ENCODE measurements around the gene PKNOX2.

The PKNOX2 gene

DNA sequence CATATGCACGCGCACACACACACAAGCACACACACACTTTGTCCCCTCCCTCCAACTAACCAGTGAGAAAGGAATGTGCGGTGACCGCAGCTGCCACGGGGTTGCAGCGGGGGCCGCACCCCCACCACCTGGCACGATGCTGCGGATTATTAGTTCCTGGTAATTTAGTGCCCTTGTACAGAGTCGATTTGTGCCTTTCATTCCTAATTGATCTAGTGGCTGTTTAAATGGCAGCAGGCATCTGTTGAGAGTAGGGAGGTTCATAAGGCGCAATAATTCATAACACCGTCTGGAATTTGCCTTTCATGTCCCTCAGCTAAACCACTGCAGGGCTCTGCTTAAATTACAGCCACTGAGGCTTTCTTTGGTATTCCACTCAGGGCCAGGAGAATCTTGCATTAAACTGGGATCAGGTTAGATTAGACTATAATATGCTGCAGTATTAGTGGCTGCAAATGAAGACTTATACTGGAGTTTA, 217.8 kb downstream of the PKNOX2 start:
- DNase-seq (ENCODE audit: low read depth): no peak

DNA sequence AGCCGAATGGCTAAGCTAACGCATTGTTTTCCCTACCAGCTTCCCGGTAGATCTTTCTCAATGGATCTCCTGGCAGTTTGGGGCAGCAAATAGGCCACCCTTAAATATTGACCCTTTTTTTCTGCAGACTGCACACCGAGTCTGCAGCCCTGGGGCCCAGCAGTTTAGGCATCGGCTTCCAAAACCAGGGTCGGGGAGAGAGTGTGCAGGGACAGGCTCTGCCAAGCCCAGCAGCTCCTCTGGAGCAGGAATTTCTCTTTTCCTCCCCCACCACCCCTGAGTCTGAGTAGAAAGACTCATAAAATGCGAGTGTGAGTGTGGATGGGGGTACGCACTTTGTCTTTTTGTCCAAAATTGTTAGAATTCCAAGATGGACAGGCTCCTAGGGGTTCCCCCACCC, 218.3 kb downstream of the PKNOX2 start:
- no peak for DNase-seq (ENCODE audit: low read depth)

DNA sequence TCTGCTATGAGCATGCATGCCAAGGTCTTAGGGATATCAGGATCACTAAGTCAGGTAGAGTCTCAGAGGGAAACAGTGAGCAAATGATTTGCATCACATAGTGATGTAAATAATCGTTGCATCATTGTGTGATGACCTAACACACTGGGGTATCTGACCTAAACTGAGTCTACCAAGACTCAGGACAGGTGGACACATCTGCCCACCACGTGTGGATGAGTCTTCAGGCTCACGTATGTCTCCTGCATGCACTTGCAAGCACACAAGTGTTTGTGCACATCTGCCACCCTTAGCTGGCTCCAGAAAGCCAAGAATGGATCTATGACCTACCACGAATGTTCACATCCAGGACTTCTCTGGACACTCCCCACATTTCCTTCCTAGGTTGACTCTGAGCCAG, 220.3 kb downstream of the PKNOX2 start:
- DNase-seq (ENCODE audit: low read depth): no peak

DNA sequence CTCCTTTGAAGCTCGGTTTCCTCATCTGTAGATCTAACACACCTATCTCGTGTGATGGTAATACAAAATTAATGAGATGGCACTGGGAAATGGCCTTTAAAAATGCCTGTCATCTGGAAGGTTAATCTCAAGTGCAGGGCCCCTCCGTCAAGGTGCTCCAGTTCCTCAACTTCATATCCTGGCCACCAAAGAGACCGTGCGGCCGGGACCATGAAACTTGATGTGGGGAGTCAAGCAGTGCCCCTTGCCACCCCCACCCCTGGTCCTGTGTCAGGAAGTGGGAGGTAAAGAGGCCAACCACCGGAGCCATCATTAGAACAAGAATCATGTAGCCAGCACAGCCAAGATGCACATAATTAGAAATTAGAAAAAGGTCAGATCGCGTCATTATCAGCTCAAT, 223.3 kb downstream of the PKNOX2 start:
- DNase-seq (ENCODE audit: low read depth): no peak

DNA sequence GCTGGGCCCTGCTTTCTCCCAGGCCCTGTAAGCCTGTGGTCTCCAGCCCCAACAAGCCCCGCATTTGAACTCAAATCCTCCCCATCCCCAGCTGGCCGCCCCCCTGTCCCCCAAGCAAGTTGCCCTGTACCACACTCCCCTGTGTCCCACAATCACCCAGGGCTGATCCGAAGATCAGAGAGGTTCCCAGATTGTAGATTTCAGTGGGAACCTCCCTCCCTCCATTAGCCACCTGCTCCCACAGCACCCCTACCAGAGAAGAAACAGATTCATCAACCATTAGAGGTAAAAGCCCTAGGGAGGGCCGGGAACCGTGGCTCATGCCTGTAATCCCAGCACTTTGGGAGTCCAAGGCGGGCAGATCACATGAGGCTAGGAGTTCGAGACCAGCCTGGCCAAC, 224.1 kb downstream of the PKNOX2 start:
- DNase-seq (ENCODE audit: low read depth): no peak

DNA sequence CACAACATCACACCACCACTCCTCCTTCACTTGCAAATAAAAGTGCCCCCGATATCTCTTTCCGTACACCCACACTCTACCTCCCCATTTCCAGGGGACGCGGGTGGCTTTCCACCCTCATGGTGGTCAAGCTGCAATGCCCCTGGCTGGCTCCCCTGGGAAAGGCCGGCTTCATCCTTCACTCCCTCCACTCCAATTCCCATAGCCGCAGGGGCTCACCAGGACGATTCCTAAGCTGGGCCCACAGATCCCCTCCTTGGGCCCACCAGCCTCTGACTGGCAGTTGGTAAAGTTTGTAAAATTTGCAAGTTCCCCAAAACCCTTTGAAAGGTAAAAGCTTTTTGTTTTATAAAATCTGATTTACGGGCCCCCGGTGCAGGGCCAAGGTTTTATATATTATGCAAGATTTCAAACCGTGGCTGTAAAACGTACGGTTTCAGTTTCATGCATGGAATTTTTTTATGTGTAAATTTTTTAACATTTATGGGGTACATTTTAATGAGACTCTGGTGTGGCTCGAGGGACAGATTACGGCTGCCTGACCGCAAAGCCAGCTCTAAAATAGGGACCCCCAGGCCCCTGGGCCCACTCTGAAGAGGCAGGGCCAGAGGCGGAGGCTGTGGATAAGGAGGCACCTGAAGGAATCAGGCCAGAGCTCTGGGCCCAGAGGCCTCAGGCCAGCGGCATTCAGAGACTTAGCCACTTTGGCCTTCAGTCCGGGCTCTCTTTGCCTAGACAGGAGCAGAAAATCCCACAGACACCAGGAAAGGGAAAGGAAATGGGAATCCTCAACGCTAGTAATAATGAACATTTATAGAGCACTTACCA, 225.0 kb downstream of the PKNOX2 start:
- no peak for DNase-seq (ENCODE audit: low read depth)

DNA sequence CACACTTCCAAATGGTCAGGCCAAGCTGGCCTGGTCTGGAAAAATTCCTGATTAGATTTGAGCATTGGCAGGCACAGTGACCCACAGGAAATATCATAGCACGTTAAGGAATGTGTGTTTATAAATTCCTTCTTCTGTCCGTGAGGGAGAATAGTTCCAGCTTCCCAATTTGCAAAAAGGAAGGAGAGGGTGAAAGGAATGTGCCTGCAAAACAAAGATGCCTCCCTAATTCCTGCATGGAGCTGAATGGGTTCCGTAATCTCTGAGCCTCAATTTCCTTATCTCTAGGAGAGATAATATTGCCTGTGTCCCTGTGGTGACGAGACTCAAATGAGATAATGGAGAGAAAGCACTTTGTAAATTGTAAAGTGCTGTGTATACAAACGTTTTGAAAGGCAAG, 226.4 kb downstream of the PKNOX2 start:
- no peak for DNase-seq (ENCODE audit: low read depth)

DNA sequence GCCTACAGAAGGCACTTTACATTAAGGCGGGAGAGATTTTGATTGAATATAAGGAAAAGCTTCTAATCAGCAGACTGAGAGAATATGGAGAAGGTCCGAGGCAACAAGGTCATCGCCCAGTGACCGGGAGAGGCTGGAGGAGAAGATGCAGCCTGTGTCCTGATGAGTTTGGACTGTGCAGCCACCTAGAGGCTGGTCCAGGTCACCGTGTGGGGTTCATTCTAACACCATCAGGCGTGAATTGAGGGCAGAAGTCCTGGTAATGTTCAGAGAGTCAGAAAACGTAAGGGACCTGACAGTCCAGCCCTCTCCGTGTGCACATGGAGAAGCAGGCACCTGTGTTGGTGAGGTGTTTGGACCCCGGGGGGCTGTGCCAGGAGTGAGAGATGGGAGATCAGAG, 228.8 kb downstream of the PKNOX2 start:
- DNase-seq (ENCODE audit: low read depth): no peak

DNA sequence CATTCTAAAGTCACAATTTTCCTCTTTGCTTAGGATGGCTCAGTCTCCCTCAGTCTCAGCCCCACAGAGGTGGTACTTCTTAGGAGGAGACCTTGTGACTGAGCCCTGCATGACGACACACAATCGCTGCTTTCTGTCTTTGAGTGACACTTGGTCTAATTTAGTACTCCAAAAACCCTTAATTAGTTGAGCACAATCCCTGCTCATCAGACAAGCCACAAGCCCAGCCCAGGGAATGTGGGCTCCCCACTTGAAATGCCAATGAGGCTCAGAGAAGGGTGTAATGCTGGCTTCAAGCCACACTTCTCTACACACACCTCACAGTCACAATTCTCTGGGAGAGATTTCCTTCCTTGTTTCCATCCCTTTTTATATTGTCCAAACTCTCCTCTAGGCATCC, 229.7 kb downstream of the PKNOX2 start:
- no peak for DNase-seq (ENCODE audit: low read depth)

DNA sequence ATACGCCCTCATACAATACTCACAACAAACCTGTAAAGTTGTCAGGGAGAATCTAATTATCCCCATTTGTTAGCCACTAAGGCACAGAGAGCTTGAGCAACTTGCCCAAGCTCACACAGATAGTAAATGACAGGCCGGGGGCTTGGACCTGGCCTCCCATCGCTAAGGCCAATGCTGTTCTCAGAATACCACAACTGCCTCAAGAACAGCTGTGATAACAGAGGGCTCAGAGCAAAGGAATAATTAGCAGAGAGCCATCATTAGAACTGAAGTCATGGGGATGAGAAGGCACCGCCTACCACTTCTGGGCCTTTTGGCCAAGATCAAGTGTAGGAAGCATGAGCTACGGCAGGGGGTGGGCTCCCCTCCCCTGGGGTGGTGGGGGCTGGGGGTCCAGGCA, 232.9 kb downstream of the PKNOX2 start:
- DNase-seq (ENCODE audit: low read depth): no peak

DNA sequence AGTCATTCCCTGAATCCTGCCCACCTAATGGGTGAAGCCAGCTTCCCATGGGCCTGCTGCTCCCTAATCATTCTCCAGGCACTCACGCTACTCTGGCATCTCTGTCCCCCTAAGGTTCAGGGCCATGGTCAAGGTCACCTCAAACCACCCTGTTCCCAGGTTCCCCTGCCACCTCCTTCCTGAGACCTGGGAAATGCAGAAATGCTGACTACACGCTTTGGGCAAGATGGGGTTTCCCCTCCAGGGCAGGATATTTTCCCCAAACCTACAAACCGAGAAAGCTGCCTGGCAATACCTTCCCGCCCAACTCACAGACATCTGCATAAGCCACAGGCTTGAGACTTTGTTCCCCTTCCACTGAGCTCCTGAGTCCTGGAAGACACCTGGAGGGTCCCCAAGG, 233.9 kb downstream of the PKNOX2 start:
- no peak for DNase-seq (ENCODE audit: low read depth)

DNA sequence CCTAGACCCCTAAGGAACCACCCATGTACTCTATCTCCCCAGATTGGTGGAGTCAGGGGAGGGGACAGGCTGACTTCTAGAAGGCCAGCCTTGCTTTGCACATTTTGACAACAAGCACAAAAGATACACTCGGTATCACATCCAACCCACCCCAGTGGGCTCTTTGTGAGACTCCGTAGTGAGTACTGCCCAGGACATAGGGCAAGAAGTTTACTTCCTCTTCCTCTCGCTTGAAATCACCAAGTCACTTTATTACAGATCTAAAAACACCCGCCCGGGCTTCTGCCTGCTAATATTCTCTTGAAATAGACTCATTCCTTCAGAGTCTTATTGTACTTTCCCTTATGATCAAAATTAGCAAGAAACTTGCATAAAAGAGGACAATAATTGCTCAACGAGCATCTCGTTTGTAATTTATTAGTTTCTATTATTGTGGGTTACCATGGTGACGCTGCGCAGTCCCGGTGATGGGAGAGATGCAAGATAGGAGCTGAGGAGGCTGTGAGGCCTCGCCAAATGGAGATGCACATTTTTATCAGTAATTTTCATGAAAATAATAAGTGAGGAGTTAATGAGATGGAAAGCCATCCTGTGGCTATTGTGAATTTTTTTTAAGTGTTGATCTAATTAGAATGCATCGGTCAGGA, 234.6 kb downstream of the PKNOX2 start:
- DNase-seq (ENCODE audit: low read depth): no peak

DNA sequence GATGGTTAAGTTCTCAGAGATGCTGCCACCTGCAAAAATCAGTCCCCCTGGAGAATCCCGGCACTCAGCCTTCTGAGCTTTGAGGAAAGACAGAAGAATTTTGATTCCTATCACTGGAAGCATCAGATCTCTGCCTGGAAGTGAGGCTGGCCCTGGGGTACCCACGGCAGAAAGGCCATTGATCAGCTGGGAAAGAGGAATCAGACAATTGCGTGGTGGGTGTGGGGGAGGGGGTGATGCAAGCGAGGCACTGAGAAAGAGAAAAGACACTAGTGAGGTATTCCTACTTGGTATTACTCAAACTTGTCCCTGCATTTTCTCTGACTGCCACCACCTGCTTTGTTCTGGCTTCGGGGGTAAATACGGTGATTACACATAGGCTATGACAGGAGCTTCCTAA, 235.4 kb downstream of the PKNOX2 start:
- no peak for DNase-seq (ENCODE audit: low read depth)

DNA sequence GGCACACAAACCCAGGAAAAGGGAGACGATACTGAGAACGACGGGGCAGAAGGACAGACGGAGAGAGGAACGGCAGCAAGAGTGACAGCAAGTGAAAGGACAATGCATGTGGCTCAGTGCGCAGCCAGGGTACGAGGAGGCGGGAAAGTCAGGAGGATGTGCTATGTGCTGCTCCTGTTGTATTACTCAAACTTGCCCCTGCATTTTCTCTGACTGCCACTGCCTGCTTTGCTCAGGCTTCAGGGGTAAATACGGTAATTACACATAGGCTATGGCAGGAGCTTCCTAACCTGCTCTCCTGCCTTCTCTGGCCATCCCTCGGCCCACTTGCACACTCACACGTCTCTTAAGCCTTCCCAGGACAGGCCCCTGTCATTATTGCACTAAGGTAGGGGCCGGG, 236.7 kb downstream of the PKNOX2 start:
- DNase-seq (ENCODE audit: low read depth): no peak

DNA sequence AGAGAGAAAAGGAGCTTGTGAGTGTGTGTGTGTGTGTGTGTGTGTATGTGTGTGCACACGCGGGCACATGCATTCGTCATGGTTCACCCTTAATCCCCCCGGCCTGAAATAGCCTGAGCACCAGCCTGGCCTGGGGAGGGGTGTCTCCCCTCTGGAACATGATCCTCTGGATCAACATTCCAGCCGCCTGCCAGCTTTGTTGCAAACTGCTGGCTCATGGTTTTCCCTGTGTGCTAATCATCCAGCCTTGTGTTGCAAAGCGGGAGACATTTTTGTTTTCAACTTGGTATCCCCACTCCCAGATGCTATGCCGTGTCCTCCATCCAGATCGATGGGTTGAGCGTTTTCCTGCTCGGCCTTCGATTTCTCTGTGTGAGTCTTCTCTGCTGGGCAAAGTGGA, 237.2 kb downstream of the PKNOX2 start:
- DNase-seq (ENCODE audit: low read depth): no peak

DNA sequence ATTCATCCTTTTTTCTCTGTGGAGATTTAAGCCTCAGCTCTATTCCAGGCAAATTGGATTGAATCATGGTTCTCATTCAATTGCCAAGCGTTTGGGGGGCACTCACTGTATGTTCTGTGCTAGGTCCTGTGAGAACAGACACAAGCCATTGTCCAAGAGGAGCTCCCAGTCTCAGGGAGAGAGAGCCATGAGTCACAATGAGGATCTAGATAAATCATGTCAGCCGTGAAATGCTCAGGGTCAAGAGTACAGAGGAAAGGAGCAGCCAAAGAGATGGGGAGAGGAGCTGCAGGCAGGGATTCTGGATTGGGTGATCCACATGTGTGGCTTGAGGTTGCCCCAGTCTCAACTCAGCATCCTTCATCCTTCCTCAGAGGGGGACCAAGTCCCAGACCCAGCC, 237.9 kb downstream of the PKNOX2 start:
- no peak for DNase-seq (ENCODE audit: low read depth)

DNA sequence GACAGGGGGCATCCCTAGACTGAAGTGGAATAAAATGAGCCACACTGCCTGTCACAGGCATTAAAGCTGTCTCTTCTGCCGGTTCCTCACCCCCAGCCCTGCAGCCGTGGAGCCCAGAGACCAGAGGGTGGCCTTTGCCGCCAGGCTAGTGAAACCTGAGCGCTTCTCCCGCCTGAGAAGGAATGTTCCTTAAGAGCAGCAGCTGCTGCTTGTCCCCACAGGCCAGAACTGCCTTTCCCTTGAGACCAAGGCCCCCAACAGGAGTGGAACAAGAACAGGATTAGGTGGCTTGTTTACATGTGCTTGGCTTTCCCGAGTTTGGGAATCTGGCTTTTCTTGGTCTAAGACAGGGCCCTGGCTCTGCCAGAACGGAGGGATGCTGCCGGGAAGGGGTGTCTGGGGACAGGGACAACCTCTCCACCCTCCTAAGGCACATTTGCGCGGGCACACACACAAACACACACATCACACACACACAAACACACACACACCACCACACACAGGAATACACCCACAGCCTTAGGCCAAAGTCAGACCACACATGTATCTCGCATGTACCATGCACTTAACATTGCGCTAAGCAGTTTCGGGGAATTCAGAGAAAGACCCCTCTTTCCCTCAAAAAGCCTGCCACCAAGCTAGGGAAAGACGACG, 239.7 kb downstream of the PKNOX2 start:
- no peak for DNase-seq (ENCODE audit: low read depth)

DNA sequence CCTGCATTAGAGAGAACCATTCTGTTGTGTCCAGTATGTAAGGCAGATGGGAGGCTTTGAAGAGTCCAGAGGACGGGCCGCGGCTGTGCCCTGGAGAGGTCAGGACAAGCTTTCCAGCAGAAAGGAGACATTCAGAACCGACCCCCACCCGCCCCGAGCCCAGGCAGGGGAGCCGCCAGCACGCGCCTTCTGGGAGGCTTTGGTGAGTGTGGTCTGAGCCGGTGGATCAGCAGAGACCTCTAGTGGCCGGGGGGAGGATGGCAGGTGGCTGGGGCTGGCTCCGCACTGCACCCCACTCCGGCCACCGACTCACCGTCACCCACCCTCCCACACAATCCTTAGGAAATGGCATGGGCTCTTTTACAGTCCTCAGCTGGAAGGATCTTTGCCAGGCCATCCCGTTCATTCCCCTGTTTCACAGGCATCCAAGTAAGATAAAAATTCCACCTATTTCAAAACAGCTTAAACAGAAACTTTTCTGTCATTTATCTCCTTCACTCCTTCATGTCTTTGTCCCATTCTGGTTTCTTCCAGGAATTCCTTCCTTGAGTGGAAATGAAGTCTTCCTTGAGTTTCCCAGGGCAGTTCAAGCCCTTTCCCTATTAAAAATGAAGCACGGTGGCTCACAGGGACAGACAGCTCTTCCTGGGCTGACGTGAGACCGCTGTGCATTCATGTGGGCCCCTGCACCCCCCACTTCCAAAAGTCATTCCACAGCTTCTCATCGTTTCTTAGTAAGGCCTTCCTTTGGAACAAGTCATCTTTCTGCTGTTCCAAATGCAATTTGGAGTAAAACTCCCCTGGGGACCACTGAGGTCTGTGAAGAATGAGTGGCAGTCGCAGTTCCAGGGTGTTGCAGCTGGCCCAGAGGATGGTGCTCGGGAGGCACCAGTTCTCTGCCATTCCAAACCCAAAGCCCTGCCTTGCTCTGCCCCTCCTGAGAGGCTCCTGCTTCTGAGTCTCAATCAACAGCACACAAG, 240.6 kb downstream of the PKNOX2 start:
- DNase-seq (ENCODE audit: low read depth): peak; percentile 38

DNA sequence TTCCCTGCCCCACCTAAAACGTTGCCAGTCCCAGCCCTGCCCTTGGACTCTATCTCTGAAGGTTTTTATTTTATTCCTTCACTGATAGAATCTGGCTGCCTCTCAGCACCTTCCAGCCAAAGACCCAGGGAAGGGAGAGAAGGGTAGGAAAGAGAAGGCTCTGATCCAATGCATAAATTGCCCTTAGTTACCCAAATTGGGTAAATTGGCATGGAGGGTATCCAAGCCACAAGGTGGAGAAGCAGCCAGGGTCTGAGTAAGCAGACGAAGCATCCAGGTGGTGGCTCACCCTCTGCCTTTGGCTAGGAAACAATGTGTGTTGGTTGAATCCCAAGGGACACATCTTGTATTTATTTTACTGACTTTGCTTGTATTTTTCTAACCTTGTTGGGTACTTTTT, 242.5 kb downstream of the PKNOX2 start:
- DNase-seq (ENCODE audit: low read depth): no peak

DNA sequence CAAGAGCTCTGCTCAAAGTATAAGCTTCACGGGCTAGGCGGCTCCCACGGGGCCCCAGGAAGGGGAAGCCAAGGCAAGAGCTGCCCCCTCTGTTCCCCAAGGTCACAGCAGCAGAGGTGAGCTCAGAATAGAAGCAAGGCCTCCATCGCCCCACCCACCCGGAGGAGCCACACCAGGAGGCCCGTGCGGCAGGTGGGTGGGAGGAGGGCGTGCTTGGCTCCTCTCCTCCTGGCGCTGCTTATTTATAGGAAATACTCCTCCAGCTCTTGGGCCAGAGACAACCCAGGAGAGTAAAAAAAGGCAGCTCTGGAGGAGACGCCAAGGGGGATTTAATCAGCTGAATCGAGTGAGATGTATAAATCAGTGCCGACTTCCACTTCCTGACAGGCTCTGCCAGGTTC, 243.8 kb downstream of the PKNOX2 start:
- DNase-seq (ENCODE audit: low read depth): no peak

DNA sequence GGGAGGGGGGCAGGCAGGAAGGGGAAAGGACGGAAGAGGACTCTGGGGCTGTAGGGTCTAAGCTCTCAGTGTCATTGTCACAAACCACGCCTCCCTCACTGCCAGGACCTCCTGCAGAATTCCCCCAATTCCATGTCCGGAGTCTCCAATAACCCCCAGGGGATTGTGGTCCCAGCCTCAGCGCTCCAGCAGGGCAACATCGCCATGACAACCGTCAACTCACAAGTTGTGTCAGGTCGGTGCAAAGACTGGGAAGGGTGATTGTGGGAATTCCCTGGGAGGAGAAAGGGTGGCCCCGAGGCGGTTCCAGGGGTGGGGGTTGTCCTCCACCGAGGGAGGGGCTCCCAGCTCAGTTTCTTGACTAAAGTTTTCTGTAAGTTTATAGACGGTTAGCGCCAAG, 245.5 kb downstream of the PKNOX2 start:
- DNase-seq (ENCODE audit: low read depth): no peak

DNA sequence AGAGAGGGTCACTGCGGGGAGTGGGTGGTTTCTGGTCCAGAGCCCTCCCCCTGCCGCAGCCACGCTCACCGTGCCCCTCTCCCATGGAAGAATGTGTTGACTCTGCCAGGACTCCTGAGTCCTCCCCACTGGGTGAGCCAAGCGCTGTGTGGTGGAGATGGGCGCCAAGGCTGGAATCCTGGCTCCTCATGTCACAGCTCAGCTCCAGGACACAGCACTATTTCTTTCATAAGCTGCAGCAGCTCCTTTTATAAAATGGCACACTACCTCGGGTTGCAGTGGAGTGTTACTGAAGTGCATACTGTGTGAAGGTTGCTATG, 247.6 kb downstream of the PKNOX2 start:
- DNase-seq (ENCODE audit: low read depth): no peak
